Forelimb muscle (tissue), 1 donor: ENCODE results near the gene DPH2. TPM values are rescaled to one million over a fixed set of nuclear protein-coding genes. Genes with fewer than 3 reads are reported as not detected.

Experiments used
- DNase-seq: peaks from one replicate; pipeline ENCODE4 v3.0.0-alpha.2; 2013; ENCODE audit warnings: low read depth
- polyA plus RNA-seq: library from polyadenylated mRNA; unstranded; fragments of 120-200 nt; gene quantifications from one replicate; pipeline ENCODE4 v1.2.1, GENCODE V29; 2013; ENCODE audit not compliant: insufficient read length

DPH2 gene
- polyA plus RNA-seq, 1 donor = 18.6 TPM

DNA sequence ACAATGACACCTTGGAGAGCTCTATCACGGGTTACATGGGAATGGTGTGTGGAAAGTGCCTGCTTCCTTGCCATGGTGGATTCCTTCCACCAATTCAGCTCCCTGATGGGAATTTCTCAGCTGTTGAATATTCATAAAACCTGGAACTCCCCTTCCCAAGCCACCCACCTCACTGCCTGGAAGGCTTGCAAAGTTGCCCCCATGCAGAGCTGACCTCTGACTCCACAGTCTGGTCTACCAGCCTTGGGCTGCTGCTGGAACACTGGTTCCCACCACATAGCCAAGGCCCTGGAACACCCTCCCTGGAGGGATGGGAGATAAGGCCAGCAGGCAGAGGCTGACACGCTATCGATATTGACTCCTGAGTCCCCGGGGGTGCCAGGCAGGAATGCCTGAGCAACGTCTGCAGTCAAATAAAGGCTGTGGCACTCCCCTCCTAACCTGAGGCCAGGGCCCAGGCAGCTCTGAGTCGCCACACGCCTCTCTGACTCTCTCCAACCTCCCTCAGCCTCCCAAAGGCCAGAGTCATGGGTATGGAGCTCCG lies 30.4 kb downstream of the DPH2 start:
- no peak for DNase-seq

DNA sequence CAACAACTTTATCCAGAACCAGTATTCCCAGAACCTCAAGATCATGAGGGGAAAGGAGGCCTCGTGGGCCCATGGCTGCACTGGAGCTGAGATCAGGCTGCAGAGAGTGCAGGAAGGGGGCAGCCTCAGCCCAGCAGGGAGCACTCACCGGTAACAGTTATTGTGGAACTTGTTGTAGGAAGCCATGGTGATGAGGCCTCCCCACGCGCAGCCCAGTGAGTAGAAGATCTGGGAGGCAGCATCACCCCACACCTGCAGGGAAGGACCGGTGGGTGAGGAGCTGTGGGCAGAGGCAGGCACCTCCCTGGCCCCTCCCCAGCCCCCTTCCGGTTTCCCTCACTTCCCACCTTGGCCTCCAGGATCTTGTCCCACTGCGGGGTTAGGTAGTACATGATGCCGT lies 32.4 kb downstream of the DPH2 start:
- DNase-seq = no peak

DNA sequence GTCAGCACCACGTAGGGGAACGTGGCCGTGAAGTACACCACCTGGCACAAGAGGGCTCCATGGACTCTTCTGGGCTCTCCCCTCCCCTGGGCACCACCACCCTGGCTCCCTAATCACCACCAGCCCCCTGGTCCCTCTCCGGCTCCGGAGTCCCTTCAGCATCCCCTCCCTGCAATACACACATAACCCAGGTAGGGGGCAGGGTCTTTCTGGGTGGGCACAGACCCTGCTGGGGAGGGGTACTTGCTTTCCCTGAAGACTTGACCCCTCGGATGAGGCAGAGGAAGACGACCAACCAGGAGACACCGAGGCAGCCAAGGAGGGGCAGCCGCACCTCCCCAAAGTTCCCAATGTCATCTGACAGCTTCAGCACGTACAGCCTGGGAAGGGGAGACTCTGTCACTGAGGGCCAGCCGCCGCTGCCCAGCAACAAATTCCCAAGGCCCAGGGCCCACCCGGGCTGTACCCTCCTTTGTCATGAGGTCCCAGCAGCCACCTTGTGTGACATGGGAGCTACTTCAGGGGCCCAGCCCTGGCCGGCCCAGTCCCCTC lies 32.9 kb downstream of the DPH2 start:
- DNase-seq = no peak

DNA sequence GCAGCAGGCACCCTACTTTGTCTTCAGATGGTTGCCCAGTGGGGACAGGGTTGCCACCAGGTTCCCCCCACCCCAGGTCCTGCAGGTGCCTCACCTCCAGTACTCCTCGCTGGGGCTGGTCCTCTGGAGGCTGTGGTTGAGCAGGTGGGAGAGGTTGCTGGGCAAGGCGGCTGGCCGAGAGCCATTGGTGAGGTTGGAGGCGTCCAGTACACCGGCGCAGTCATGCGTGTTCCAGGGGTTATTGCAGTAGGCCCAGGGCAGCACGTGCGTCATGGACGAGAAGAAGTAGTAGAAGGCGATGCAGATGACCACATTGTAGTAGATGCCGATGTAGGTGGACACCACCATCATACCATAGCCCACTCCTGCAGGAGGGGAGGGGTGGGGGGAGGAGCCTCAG lies 38.4 kb downstream of the DPH2 start:
- DNase-seq = no peak

DNA sequence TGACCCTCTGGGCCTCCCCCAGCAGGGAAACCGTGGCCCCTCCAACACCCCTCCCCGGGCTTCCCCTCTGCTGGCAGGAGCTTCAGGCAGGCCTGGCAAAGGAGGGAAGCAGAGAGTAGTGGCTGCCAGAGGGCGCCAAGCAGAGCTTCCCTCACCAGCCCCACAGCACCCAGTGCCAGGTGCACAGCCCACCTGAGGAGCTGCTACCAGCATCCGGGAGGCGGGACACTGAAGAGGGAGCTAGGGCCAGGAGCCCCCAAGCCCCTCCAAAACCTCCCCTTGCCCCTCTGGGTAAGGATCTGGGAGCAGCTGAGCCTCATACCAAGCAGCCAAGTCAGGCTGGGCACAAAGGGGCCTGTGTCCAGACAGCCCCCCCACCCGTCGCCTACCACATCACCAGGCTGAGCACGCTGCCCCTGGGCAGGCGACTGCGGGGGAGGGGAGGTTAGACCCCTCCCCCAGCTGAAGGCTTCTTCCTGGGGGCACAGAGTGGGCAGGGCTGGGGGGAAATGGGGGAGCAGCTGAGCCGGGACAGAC lies 41.2 kb downstream of the DPH2 start:
- DNase-seq = no peak

DNA sequence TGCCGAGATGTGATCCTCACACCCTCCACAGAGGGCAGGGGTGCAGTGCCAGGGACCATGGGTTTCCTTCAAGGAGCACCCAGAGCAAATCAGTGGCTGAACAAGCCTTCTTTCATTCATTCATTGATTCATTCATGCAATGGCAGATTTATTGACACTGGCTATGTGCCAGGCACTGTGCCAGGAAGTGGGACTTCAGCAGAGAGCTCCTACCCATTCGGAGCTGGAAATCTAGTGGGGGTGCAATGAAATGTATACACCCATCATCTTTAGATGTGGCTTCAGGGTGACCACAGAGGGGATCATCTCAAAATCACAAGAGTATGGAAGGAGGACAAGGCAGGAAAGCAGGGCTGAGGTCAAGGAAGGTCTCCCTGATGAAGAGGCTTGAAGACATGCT lies 42.6 kb downstream of the DPH2 start:
- no peak for DNase-seq

DNA sequence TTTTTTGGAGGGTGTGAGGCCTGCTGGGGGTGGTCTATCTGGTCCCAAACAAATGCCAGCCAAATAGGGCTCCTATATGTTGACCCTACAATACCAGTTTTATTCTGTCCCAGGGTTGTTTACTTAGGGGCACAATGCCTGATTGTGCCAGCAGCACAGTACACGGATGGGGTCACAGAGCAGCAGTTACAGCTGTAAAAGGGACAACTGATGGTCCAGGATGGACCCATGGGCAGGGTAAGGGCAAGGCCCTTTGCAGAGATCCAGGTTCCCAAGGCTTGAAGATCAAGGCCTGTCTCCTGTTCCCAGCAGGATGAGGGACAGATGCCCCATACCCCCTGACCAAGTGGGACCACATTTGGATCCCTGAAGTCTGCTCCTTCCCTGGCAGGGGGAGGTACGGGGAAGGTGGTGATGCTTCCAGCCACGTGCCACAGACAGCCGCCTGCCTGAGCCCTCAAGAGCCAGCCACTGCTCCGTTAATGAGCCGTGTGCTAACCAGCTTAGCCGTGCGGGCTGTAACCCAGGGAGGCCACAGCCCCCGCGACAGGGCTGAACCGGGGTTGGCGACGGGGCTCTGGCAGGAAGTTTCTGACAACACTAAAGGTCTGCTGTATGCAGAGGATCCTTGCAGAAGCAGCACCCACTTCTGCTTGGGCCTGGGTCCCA lies 43.3 kb downstream of the DPH2 start:
- no peak for DNase-seq

DNA sequence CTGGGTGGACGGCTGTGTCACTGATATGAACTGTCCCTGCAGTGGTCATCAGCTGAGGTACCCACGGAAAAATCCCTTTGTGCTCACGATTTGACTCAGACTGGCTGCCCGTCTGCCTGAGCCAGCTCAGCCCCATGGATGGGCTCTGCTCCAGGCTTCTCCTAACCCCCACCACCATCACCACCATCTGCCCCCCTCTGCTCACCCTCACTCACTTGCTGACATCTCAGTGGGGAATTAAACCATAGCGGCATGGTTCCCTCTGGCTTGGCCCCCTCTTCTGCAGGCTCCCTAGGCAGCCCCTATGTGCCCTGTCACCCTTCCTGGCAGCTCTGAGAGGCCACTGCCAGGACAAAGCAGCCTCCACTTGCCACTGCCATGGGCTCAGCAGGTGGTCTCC lies 44.1 kb downstream of the DPH2 start:
- DNase-seq = no peak

DNA sequence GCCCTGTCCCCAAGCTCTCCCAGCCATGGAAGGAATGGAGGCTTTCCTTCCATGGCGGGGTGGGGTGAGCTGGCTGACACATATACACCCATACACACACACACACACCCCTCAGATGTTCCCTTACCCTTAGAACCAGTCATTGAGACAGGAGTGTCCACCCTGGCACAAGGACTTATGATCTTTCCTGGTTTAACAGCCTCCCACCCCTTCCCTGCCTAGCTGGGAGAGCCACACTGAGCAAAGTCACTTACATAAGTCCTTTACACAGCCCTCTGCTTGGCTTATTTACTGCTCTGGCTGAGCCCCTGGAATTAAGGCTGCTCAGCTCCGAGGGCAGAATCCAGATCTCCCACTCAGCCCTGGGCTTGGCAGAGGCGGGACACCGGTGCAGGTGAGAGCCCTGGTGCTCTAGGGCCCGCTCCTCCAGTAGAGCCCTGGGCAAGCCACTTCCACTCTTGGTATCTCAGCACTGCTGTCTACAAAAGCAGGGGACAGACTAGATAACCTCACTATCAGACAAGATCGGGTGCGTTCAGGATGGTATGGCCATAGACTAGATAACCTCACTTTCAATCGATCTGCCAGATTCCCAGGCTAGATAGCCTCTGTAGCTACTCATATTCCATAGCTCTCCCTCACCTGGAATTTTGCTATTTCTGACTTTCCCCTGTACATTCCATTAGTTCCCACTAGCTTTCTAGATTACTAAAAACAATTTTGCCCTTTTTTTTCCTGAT lies 44.7 kb downstream of the DPH2 start:
- no peak for DNase-seq

DNA sequence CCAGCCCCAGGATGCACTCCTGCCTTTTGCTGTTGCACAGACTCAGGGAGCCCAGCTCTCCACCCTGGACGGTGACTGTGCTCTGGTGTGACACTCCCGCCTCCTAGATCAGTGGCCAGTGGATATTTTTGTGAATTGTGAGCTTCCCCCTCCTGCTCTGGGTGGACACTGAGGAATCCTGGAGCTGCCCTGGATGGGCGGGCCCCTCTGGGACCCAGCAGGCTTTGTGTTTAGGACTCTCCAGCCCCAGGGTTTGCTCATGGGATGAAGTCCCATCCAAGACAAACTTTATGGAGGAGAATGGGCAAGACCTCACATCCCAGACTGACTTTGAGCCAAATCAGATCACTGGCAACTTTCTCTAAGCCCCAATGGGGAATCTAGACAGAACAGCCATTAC lies 45.4 kb downstream of the DPH2 start:
- DNase-seq = no peak

DNA sequence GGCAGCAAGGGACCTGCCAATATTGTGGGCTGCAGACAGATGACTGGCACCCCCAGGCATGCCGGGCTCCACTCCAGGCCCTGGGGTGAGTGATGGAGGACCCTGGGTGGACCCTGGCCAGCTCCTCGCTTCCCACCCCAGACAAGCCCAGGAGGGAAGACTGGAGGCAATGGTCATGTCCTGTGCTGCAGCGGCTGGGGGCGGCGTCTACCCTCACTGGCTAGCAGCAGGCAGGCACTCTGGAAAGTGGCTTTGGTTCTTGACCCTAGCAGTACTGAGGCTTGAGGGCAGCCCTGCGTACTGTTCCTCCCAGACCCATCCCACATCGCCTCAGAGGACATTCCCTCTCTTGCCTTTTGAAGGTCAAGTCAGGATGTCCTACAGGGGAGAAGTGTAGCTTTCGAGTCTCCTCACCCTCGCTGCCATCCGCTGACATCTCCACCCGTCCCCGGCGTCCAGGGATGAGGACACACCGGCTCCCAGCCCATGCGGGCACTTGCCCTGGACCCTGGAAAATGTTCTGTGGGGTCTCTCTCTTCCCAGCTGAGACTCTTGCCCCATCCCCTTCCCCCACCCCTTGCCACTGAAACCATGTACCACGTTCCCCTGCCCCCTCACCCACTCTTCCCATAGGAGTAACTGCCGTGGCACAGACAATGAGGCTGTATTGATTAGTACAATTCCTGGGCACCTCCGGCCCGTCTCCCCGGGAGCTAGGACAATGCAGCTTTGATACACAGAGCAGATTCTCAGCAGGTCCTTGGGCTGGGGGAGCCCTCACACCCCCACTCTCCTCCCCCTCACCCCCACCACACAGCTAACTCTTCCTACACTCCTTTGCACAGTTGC lies 46.5 kb downstream of the DPH2 start:
- DNase-seq = no peak

DNA sequence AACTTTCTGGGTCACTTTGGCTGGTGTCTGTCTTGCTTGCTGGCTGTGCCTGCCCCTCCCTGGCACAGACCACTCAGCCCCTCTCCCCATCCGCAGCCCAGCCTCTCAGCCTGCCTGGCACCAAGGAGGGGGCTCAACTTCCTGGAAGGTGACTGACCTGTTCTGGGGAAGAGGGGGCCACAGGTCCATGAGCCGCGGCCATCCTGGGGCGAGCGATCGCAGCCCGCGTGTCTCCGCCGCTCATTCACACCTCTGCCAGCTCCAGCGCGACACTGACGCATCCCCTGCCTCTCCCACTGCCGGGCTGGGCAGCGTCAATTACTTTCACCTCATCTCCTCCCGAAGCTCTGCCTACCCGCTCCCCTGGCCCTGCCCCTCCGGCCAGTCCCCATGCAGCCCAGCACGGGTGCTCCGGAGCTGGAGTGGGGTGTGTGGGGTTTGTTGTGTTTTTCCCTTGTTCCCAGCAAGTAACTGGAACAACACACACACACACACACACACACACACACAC lies 47.1 kb downstream of the DPH2 start:
- no peak for DNase-seq

DNA sequence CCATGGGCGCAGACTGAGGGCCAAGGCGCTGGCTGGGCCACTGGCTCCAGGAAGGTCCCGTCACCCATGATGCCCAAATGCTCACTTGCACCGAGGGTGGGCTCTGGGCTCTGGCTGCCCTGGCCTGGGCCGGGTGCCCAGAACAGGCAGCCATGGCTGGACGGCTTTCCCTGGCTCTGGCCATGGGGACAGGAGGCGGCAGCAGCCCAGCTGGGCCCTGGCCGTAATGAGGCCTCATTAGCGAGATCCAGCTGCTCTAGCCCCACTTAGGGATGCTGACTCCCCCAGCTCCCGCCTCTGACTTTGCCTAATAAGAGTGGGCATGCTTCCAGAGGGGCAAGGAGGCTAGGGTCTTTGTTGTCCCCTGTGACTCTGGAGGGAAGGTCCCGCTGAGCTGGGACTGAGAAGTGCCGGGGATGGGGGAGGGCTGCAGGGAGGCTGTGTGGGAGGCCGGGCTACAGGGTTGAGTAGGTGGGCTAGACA lies 49.7 kb downstream of the DPH2 start:
- DNase-seq = no peak

DNA sequence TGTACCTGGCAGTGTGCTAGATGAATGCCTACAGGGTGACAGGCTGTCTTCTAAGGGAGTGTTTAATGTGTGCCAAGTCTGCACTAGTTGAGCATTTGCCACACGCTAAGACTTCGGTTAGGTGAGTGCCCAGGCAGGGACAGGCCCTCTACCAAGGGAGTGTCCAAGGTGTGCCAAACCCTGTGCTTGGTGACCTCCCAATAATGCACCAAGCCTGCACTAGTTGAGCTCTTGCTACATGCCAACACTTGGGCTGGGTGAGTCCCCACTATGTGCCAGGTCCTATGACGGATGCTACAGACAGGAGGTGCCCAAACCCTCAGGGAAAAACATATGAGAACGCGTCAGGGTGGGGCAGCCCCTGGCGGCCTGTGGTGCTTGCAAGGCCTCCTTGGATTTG lies 50.7 kb downstream of the DPH2 start:
- DNase-seq = no peak

DNA sequence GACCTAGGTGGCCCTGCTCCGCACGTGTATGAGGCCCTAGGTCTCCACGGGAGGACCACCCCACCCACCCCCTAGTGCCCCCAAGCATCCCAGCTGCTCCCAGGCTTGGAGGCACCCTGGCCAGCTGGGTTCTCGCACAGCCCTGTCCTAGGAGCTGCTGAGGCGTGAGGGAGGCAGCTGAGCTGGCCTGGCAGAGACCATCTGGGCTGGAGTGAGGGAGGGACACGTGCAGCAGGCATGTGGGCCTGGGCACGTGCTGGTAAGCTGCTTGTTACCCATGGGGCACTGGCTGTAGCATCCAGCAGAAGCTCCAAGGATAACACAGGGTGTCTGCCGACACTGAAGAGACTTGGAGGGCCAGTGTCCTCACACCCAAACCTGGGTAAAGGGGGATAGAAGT lies 51.3 kb downstream of the DPH2 start:
- no peak for DNase-seq

DNA sequence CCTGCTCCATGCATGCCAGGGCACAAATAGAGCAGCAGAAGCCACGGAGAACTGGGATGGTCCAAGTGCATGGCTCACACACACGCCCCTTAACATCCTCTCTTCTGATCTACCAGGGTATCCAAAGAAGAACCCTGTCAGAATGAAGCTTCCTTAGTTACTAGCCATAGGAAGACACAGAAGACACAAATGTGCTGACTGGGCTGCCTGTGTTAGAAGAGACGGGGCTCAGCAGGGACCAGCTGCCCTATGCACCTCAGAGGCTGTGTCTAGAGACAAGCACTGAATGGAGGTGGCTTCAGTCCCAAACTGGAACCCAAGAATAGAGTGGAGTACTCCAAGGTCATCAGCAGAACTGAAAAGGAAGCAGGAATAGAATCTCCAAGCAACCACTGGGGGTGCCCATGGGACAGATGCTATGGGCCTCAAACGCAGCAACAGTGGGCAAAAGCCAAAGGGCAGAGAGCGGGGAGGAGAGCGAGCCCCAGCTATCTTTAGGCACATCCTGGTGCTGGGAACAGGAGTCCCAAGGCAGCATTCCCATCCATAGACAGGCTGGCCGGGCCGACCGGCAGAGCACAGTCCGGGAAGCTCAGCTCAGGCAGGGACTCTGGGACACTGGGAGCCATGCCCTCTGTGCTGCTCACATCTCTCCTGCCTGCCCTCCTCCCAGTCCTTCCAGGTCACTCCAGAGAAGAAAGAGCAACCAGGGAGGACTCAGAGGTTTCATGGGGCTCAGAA lies 51.9 kb downstream of the DPH2 start:
- DNase-seq = no peak
